ENCODE results near the gene CHMP4A. TPM values are rescaled to one million over a fixed set of nuclear protein-coding genes. Genes with fewer than 3 reads are reported as not detected.

Gene CHMP4A
- polyA plus RNA-seq, 1 donor (not counting 4 experiments of a cell fraction or from before 2014, with no cell fraction given): 54.5 TPM

DNA sequence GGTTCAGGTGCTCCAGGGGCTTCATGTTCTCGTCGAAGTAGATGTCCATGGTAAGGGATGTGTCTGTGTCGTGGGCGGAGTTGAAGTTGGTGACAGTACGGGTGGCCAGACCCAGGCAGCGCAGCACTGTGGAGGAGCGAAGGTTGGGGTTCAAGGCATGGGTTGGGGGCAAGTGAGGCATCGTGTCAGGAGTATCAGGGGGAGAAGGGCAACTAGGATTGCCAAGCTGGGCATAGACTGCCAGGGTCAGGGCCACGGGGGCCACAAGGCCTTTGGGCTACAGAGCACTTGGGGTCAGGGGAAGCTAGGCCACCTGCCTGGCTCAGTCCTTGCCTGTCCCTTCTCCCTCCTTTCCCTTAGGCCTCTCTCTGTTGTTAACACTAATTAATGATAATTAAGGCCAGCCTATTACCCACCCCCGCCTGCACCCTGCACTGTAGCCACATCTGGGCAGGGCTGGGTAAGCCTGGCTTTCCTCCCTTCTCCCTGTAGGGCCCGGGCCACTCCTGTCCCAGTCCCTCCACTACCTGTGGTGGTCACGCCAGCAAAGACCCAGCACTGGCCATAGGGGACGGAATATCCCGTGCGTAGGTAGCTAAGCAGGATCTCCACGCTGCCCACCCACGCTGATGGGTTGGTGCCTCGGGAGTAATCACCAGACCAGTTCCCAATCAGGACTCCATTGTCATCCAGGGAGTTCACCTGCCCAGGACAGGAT is 45.4 kb upstream of the CHMP4A start:
- H3K36me3 ChIP-seq (ENCODE audit: control insufficient read depth in 2 of 2, extremely low read depth in 1 of 2, insufficient read depth in 2 of 2, low read length in 2 of 2): peaks cover 12 to 18% of the 10 kb centered on the region in 2 experiments
- H3K4me3 ChIP-seq (ENCODE audit: control insufficient read depth in 2 of 3, extremely low read depth in 1 of 3, insufficient read depth in 2 of 3, low read depth in 1 of 3, low read length in 3 of 3): peak overlapping the region in 1 of 3 experiments; percentile 27
- H3K9ac ChIP-seq (ENCODE audit: control insufficient read depth, extremely low read depth, insufficient read depth, low read length): no peak overlapping the region
- no peak overlapping the region for H3K27ac ChIP-seq (ENCODE audit: control insufficient read depth, insufficient read depth, low read length)
- DNase-seq (ENCODE audit: low read depth, low spot score): no peak
- TF ChIP-seq, protein P1, sequence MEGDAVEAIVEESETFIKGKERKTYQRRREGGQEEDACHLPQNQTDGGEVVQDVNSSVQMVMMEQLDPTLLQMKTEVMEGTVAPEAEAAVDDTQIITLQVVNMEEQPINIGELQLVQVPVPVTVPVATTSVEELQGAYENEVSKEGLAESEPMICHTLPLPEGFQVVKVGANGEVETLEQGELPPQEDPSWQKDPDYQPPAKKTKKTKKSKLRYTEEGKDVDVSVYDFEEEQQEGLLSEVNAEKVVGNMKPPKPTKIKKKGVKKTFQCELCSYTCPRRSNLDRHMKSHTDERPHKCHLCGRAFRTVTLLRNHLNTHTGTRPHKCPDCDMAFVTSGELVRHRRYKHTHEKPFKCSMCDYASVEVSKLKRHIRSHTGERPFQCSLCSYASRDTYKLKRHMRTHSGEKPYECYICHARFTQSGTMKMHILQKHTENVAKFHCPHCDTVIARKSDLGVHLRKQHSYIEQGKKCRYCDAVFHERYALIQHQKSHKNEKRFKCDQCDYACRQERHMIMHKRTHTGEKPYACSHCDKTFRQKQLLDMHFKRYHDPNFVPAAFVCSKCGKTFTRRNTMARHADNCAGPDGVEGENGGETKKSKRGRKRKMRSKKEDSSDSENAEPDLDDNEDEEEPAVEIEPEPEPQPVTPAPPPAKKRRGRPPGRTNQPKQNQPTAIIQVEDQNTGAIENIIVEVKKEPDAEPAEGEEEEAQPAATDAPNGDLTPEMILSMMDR (optimal IDR thresholded peaks at IDR 0.05 in 1 of 3, IDR thresholded peaks at IDR 0.05 in 1 of 3, conservative IDR thresholded peaks at IDR 0.05 in 1 of 3; ENCODE audit: extremely low read depth in 1 of 3, insufficient read depth in 2 of 3, low read length in 3 of 3): no peak
- TF ChIP-seq EZH2 (IDR thresholded peaks at IDR 0.05; ENCODE audit: low read length): no peak
- no peaks in the 10 kb centered on the region for H3K9me1 ChIP-seq (ENCODE audit: control insufficient read depth, extremely low read depth, insufficient read depth, low read length)
- H2AFZ ChIP-seq (ENCODE audit: control insufficient read depth, low read length): peak overlapping the region; percentile 71
- H3K9me3 ChIP-seq (ENCODE audit: control insufficient read depth, low read depth, low read length): no peaks in the 10 kb centered on the region
- no peaks in the 10 kb centered on the region for H3K27me3 ChIP-seq (ENCODE audit: control insufficient read depth, extremely low read depth, insufficient read depth, low read length)
- no peaks in the 10 kb centered on the region for H3K79me2 ChIP-seq (ENCODE audit: control insufficient read depth, insufficient read depth, low read length)
- H4K20me1 ChIP-seq (ENCODE audit: control insufficient read depth, extremely low read depth, insufficient read depth, low read length): no peaks in the 10 kb centered on the region
- H3K4me1 ChIP-seq (ENCODE audit: control insufficient read depth, extremely low read depth, insufficient read depth, low read length): peaks cover 19% of the 10 kb centered on the region
- dilution Hi-C loops (cut with MboI; ENCODE audit: extremely low pct_ligation_motif_present, low sequenced_read_pairs): no loop called here
- no peak for FAIRE-seq
- peak overlapping the region; percentile 45 for H3K4me2 ChIP-seq (ENCODE audit: control insufficient read depth, extremely low read depth, insufficient read depth, low read depth, low read length)

DNA sequence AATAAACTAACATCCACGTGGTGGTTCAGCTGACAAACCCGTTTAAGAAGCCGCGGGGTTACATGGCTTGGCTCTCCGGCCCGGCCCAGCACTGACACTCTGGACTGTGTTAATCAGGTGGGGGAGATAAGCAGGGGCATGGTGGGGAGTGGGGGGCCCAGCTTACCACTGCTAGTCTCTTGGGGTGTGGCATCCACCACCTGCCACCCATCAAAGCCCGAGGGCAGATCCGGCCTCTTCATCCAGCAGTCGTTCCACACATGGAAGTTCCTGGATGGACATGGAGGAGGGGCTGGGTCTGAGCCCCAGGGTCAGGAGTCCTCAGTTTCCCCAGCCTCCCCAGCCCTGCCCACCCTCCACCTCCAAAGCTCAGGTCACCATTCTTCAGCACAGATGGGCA is 44.8 kb upstream of the CHMP4A start:
- Histone ChIP-seq H3K27me3 (ENCODE audit: control insufficient read depth, extremely low read depth, insufficient read depth, low read length) (no peaks in the 10 kb centered on the region), H3K9me1 (ENCODE audit: control insufficient read depth, extremely low read depth, insufficient read depth, low read length) (no peaks in the 10 kb centered on the region), H3K9ac (ENCODE audit: control insufficient read depth, extremely low read depth, insufficient read depth, low read length) (no peak overlapping the region), H2AFZ (ENCODE audit: control insufficient read depth, low read length) (no peak overlapping the region), H3K4me2 (ENCODE audit: control insufficient read depth, extremely low read depth, insufficient read depth, low read depth, low read length) (no peak overlapping the region), H3K36me3 (ENCODE audit: control insufficient read depth in 2 of 2, extremely low read depth in 1 of 2, insufficient read depth in 2 of 2, low read length in 2 of 2) (peaks cover 12 to 18% of the 10 kb centered on the region in 2 experiments), H3K4me3 (ENCODE audit: control insufficient read depth in 2 of 3, extremely low read depth in 1 of 3, insufficient read depth in 2 of 3, low read depth in 1 of 3, low read length in 3 of 3) (no peak overlapping the region), H3K9me3 (ENCODE audit: control insufficient read depth, low read depth, low read length) (no peaks in the 10 kb centered on the region), H4K20me1 (ENCODE audit: control insufficient read depth, extremely low read depth, insufficient read depth, low read length) (no peaks in the 10 kb centered on the region), H3K4me1 (ENCODE audit: control insufficient read depth, extremely low read depth, insufficient read depth, low read length) (peaks cover 13% of the 10 kb centered on the region), H3K79me2 (ENCODE audit: control insufficient read depth, insufficient read depth, low read length) (no peaks in the 10 kb centered on the region), H3K27ac (ENCODE audit: control insufficient read depth, insufficient read depth, low read length) (no peak overlapping the region)
- no peak for DNase-seq (ENCODE audit: low read depth, low spot score)
- dilution Hi-C loops (cut with MboI; ENCODE audit: extremely low pct_ligation_motif_present, low sequenced_read_pairs): no loop called here
- FAIRE-seq: no peak
- TF ChIP-seq EZH2 (IDR thresholded peaks at IDR 0.05; ENCODE audit: low read length): no peak
- TF ChIP-seq, protein P1 (optimal IDR thresholded peaks at IDR 0.05 in 1 of 3, IDR thresholded peaks at IDR 0.05 in 1 of 3, conservative IDR thresholded peaks at IDR 0.05 in 1 of 3; ENCODE audit: extremely low read depth in 1 of 3, insufficient read depth in 2 of 3, low read length in 3 of 3): no peak

Measured in keratinocyte (primary cell).